Ectodermal cell (in vitro differentiated cells): Measurements from ENCODE around the gene TLL1.

Experiments used
- H3K27ac ChIP-seq: 2 replicates; pipeline ENCODE4 v1.7.0; 2013; ENCODE audit warnings: mild to moderate bottlenecking, low read depth, low read length; ENCODE audit not compliant: insufficient read depth, poor library complexity, severe bottlenecking
- H3K27me3 ChIP-seq: 2 replicates; pipeline ENCODE4 v1.7.0; 2013; ENCODE audit warnings: mild to moderate bottlenecking, low read length; ENCODE audit not compliant: insufficient read depth, control insufficient read depth, poor library complexity, severe bottlenecking
- H3K36me3 ChIP-seq: one replicate; pipeline ENCODE4 v1.7.0; 2013; ENCODE audit warnings: low read length; ENCODE audit not compliant: control insufficient read depth, insufficient read depth
- H3K4me1 ChIP-seq: one replicate; pipeline ENCODE4 v1.7.0; 2013; ENCODE audit warnings: low read length; ENCODE audit not compliant: control insufficient read depth, insufficient read depth
- H3K4me3 ChIP-seq: 2 replicates; pipeline ENCODE4 v1.7.0; 2013; ENCODE audit warnings: low read depth, low read length, control low read depth; ENCODE audit not compliant: insufficient read depth
- H3K9me3 ChIP-seq: 2 replicates; pipeline ENCODE4 v1.7.0; 2013; ENCODE audit warnings: mild to moderate bottlenecking, low read length, moderate library complexity; ENCODE audit not compliant: control insufficient read depth
- WGBS, 2 experiments: methylation state at CpG; one replicate each; pipeline ENCODE4 v1.1.7; 2013; ENCODE audit warnings: missing lambda C conversion rate in 2 of 2; 5-methylcytosine and 5-hydroxymethylcytosine counted together

The TLL1 gene

GRCh38 chr4:166128403-166128802, 255.4 kb downstream of the TLL1 start:
- no peaks in the 10 kb centered on the region for H3K9me3 ChIP-seq
- no peaks in the 10 kb centered on the region for H3K36me3 ChIP-seq
- no peak overlapping the region for H3K27ac ChIP-seq
- H3K4me3 ChIP-seq = no peak overlapping the region
- no peaks in the 10 kb centered on the region for H3K27me3 ChIP-seq
- no peaks in the 10 kb centered on the region for H3K4me1 ChIP-seq
- 90 to 100% methylated on average over 1 of the region's 1 CpG for WGBS, 2 experiments

DNA sequence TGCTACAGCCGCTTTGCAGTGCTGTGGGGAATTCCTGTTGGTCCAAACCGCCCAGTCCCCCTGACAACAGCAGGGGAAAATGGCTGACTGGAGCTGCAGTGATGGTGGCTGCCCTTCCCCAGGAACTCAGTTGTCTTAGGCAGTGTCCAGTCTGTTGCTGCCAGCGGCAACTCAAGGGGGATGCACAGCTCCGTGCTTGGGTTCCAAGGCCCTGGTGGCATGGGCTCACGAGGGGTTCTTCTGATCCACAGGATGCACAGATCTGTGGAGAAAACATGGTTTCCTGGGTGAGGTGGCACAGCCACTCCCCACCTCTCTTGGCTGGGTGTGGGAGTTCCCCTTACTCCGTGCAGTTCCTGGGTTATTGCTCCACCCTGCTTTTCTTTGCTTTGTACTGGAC, 261.2 kb downstream of the TLL1 start:
- no peaks in the 10 kb centered on the region for H3K36me3 ChIP-seq
- H3K4me1 ChIP-seq = no peaks in the 10 kb centered on the region
- no peaks in the 10 kb centered on the region for H3K27me3 ChIP-seq
- 70 to 73% methylated on average over 6 of the region's 6 CpGs for WGBS, 2 experiments
- H3K27ac ChIP-seq = no peak overlapping the region
- H3K4me3 ChIP-seq = no peak overlapping the region
- no peaks in the 10 kb centered on the region for H3K9me3 ChIP-seq

DNA sequence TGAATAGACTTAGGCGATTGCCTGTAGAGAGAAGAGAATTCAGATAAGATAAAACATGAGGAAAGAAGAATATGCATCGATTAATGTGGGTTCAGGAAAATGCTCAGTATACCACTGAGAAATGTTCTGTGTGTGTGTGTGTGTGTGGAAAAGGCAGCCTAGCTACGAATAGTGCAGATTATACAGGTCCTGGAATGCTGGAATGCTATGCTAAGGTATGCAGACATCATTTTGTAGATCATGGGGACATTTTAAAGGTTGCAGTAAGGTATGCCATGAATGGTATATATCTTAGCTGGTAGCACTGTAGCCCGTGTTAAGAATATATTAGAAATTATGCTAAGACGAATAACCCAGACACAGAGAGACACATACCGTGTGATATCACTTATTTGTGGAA, 267.9 kb downstream of the TLL1 start:
- H3K9me3 ChIP-seq = no peaks in the 10 kb centered on the region
- H3K27me3 ChIP-seq = no peaks in the 10 kb centered on the region
- no peak overlapping the region for H3K4me3 ChIP-seq
- no peaks in the 10 kb centered on the region for H3K36me3 ChIP-seq
- H3K27ac ChIP-seq = no peak overlapping the region
- 92 to 93% methylated on average over 6 of the region's 6 CpGs for WGBS, 2 experiments
- no peaks in the 10 kb centered on the region for H3K4me1 ChIP-seq

DNA sequence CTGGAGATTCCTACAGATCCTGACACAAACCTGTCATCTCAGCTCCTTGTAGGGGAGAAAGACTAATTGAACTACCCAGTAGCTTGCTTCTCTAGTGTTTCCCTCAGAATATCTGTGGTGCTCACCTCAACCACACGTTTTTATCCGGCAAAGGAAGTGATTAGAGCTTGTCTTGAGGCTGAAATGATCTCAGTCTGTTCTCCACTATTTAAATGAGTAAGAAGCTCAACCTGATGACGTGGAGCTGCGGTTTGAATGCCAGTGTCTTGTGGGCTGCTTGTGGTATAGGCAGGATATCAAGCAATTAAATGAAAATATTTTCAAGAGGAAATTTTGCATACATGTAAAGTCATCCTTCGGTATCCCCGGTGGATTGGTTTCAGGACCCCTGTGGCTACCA, 270.2 kb downstream of the TLL1 start:
- no peaks in the 10 kb centered on the region for H3K4me1 ChIP-seq
- no peak overlapping the region for H3K27ac ChIP-seq
- H3K9me3 ChIP-seq = no peaks in the 10 kb centered on the region
- no peaks in the 10 kb centered on the region for H3K36me3 ChIP-seq
- no peaks in the 10 kb centered on the region for H3K27me3 ChIP-seq
- no peak overlapping the region for H3K4me3 ChIP-seq
- WGBS, 2 experiments = 86 to 93% methylated on average over 6 of the region's 6 CpGs

- 96 to 97% methylated on average over 3 to 4 of the region's 4 CpGs for WGBS, 2 experiments
- no peaks in the 10 kb centered on the region for H3K36me3 ChIP-seq
- no peaks in the 10 kb centered on the region for H3K9me3 ChIP-seq
- no peak overlapping the region for H3K27ac ChIP-seq
- no peaks in the 10 kb centered on the region for H3K27me3 ChIP-seq
- H3K4me3 ChIP-seq = no peak overlapping the region
- no peaks in the 10 kb centered on the region for H3K4me1 ChIP-seq
Measured at GRCh38 chr4:166144607-166145006, 271.6 kb downstream of the TLL1 start.

- 89 to 100% methylated on average over 2 to 6 of the region's 6 CpGs for whole genome bisulfite sequencing, 2 experiments
- no peaks in the 10 kb centered on the region for H3K9me3 ChIP-seq
- no peak overlapping the region for H3K4me3 ChIP-seq
- H3K36me3 ChIP-seq = no peaks in the 10 kb centered on the region
- no peak overlapping the region for H3K27ac ChIP-seq
- no peaks in the 10 kb centered on the region for H3K27me3 ChIP-seq
- no peaks in the 10 kb centered on the region for H3K4me1 ChIP-seq
Measured at GRCh38 chr4:166146806-166147540, 273.9 kb downstream of the TLL1 start.
